HepG2 (cell line): ENCODE results near the gene IKZF3. TPM values are rescaled to one million over a fixed set of nuclear protein-coding genes. Genes with fewer than 3 reads are reported as not detected.

Experiments used
- ATF3 ChIP-seq: sonication (generic); formaldehyde crosslinking; IDR thresholded peaks from 2 replicates; pipeline ENCODE4 v1.4.0; 2020; ENCODE audit warnings: missing genetic modification reagents
- BHLHE40 ChIP-seq: IDR thresholded peaks from 2 replicates; pipeline ENCODE4 v1.6.1; 2011; ENCODE audit warnings: low read length, improper control_type of control experiment
- CAMTA2 ChIP-seq: sonication (generic); formaldehyde crosslinking; IDR thresholded peaks from 2 replicates; pipeline ENCODE4 v1.4.0; 2020; ENCODE audit warnings: mild to moderate bottlenecking, missing genetic modification reagents, borderline replicate concordance
- FOXO1 ChIP-seq: sonication (generic); formaldehyde crosslinking; IDR thresholded peaks from 2 replicates; pipeline ENCODE4 v1.4.0; 2020; ENCODE audit warnings: missing genetic modification reagents
- HHEX ChIP-seq: IDR thresholded peaks from 2 replicates; pipeline ENCODE4 v1.6.1; 2016; ENCODE audit warnings: control low read depth
- HMGA1 ChIP-seq: sonication (generic); formaldehyde crosslinking; conservative IDR thresholded peaks from 2 replicates; pipeline ENCODE4 v1.4.0; 2020; ENCODE audit warnings: missing genetic modification reagents
- JARID2 ChIP-seq: sonication (generic); formaldehyde crosslinking; IDR thresholded peaks from 2 replicates; pipeline ENCODE4 v1.8.1; 2023; ENCODE audit warnings: missing genetic modification reagents, inconsistent platforms; ENCODE audit not compliant: insufficient replicate concordance
- MAFK ChIP-seq, 2 experiments: IDR thresholded peaks in 1 of 2; conservative IDR thresholded peaks in 1 of 2; 2 replicates each; pipeline ENCODE4 v1.6.1; 2011; ENCODE audit warnings: improper control_type of control experiment in 2 of 2, low read length in 2 of 2
- NR3C1 ChIP-seq: sonication (generic); formaldehyde crosslinking; IDR thresholded peaks from 2 replicates; pipeline ENCODE4 v1.4.0; 2020; ENCODE audit warnings: missing genetic modification reagents
- SMARCE1 ChIP-seq: fragments of 450-650 bp; IDR thresholded peaks from 2 replicates; pipeline ENCODE4 v1.6.1; 2017; ENCODE audit warnings: borderline replicate concordance
- SOX13 ChIP-seq, 3 experiments: fragments of 450-650 bp in 1 of 3; sonication (generic) in 1 of 3; formaldehyde crosslinking in 1 of 3; IDR thresholded peaks in 2 of 3; conservative IDR thresholded peaks in 1 of 3; 2 replicates each; pipeline versions ENCODE4 v1.5.0 to v1.6.1; 2016 to 2020; ENCODE audit warnings: antibody characterized with exemption in 1 of 3, mild to moderate bottlenecking in 1 of 3, missing compliant biosample characterization in 1 of 3, missing genetic modification reagents in 1 of 3, moderate library complexity in 1 of 3
- SP1 ChIP-seq, 2 experiments: fragments of 450-650 bp in 1 of 2; sonication (generic) in 1 of 2; formaldehyde crosslinking in 1 of 2; IDR thresholded peaks; 2 replicates each; pipeline versions ENCODE4 v1.4.0 to v1.6.1; 2016 to 2020; ENCODE audit warnings: missing genetic modification reagents in 1 of 2
- SUZ12 ChIP-seq: fragments of 150-350 bp; IDR thresholded peaks from 2 replicates; pipeline ENCODE4 v1.6.1; 2014; ENCODE audit warnings: low read depth, low read length
- TEAD2 ChIP-seq: sonication (generic); formaldehyde crosslinking; IDR thresholded peaks from 2 replicates; pipeline ENCODE4 v1.9.0; 2021; ENCODE audit warnings: missing genetic modification reagents
- TFDP2 ChIP-seq: sonication (generic); formaldehyde crosslinking; IDR thresholded peaks from 2 replicates; pipeline ENCODE4 v1.4.0; 2020; ENCODE audit warnings: missing genetic modification reagents
- ZEB1 ChIP-seq: IDR thresholded peaks from 2 replicates; pipeline ENCODE4 v1.6.1; 2012; ENCODE audit warnings: mild to moderate bottlenecking, low read depth, inconsistent platforms; ENCODE audit not compliant: insufficient replicate concordance
- ZFAT ChIP-seq: sonication (generic); formaldehyde crosslinking; conservative IDR thresholded peaks from 2 replicates; pipeline ENCODE4 v1.8.1; 2023; ENCODE audit warnings: missing genetic modification reagents, inconsistent platforms
- ZFX ChIP-seq: sonication (generic); formaldehyde crosslinking; IDR thresholded peaks from 2 replicates; pipeline ENCODE4 v1.4.0; 2020; ENCODE audit warnings: mild to moderate bottlenecking, low read depth, missing genetic modification reagents, moderate library complexity
- ZNF20 ChIP-seq: sonication (generic); formaldehyde crosslinking; IDR thresholded peaks from 2 replicates; pipeline ENCODE4 v1.4.0; 2020; ENCODE audit warnings: mild to moderate bottlenecking, moderate library complexity, missing genetic modification reagents
- ZNF451 ChIP-seq: sonication (generic); formaldehyde crosslinking; IDR thresholded peaks from 2 replicates; pipeline ENCODE4 v1.5.0; 2020; ENCODE audit warnings: mild to moderate bottlenecking, missing genetic modification reagents
- ZNF503 ChIP-seq: sonication (generic); formaldehyde crosslinking; IDR thresholded peaks from 2 replicates; pipeline ENCODE4 v1.4.0; 2020; ENCODE audit warnings: missing genetic modification reagents
- ZNF770 ChIP-seq: sonication (generic); formaldehyde crosslinking; IDR thresholded peaks from 2 replicates; pipeline ENCODE4 v1.5.0; 2020; ENCODE audit warnings: mild to moderate bottlenecking, missing genetic modification reagents
- ZSCAN30 ChIP-seq: sonication (generic); formaldehyde crosslinking; IDR thresholded peaks from 2 replicates; pipeline ENCODE4 v1.5.0; 2020; ENCODE audit warnings: mild to moderate bottlenecking, missing genetic modification reagents
- polyA plus RNA-seq, 8 experiments: library from polyadenylated mRNA; depleted of rRNA in 3 of 8; stranded (reverse) in 7 of 8; unstranded in 1 of 8; fragments of >200 nt; fragmentation: Illumina TruSeq in 4 of 8; extraction: Trizol in 4 of 8; gene quantifications; 2 replicates each; pipeline versions ENCODE4 v1.2.1 to v1.2.3, GENCODE V29; 2011 to 2016; ENCODE audit warnings: low read depth in 4 of 8, missing spikeins in 1 of 8, mixed read lengths in 1 of 8; ENCODE audit not compliant: insufficient read depth in 1 of 8
- total RNA-seq, 5 experiments: library from RNA; depleted of rRNA; stranded (reverse); fragments of >200 nt; fragmentation: Illumina TruSeq; extraction: Trizol; gene quantifications; 2 replicates each; pipeline ENCODE4 v1.2.3, GENCODE V29; 2016; ENCODE audit warnings: low read depth in 1 of 5
- TF ChIP-seq, protein P1 (sequence below): sonication (generic); formaldehyde crosslinking; IDR thresholded peaks from 2 replicates; pipeline ENCODE4 v1.4.0; 2020; ENCODE audit warnings: mild to moderate bottlenecking, missing genetic modification reagents
- TF ChIP-seq, protein P2 (sequence below): sonication (generic); formaldehyde crosslinking; IDR thresholded peaks from 2 replicates; pipeline ENCODE4 v1.5.0; 2020; ENCODE audit warnings: missing genetic modification reagents, mild to moderate bottlenecking, borderline replicate concordance

IKZF3 gene
- total and polyA plus RNA-seq, 2 of the 13 experiments (the other 11 are each of a cell fraction or from before 2014, with no cell fraction given), result not detected

DNA sequence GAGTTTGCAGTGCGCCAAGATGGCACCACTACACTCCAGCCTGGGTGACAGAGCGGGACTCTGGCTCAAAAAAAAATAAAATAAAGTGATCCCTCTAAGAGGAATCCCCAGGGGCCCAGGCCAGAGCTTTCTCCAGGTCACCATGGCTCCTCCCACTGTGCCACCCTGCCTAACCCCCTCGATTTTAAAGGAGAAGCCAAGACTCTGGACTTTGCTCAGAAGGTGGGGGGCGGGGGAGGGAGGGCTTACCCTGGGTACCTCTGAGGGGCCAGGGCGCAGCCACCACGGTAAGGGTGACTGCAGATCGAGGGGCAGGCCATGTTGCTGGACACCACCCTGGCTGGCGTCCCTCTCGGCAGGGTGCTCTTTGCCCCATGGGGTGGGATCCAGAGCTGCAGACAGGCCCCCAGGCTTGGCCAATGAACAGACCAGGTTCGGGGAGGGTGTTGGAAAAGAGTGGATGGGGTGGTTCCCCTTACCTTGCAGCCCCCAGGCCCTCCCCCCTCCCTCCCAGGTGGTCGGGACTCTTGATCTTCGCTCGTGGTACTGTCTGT is 126.8 kb downstream of the IKZF3 start (continued):
- TF ChIP-seq ZNF503, result no peak
- no peak for TF ChIP-seq ATF3
- TF ChIP-seq HMGA1, result no peak
- no peak for TF ChIP-seq HHEX (CRISPR knock-in tag)
- TF ChIP-seq CAMTA2 (CRISPR knock-in tag), result no peak
- TF ChIP-seq ZNF20 (CRISPR knock-in tag), result no peak
- TF ChIP-seq ZNF770 (CRISPR knock-in tag), result no peak
- peak; percentile 30; the same call in 1 of the 2 replicates for TF ChIP-seq ZNF451
- TF ChIP-seq TEAD2 (CRISPR knock-in tag), result no peak
- TF ChIP-seq SMARCE1, result no peak
- TF ChIP-seq ZEB1, result no peak
- TF ChIP-seq TFDP2 (CRISPR knock-in tag), result no peak
- no peak for TF ChIP-seq SOX13 (IDR thresholded peaks at IDR 0.05)
- no peak for TF ChIP-seq SOX13 (CRISPR knock-in tag; conservative IDR thresholded peaks at IDR 0.05 in 1 of 2, IDR thresholded peaks at IDR 0.05 in 1 of 2)
- TF ChIP-seq, protein P1, sequence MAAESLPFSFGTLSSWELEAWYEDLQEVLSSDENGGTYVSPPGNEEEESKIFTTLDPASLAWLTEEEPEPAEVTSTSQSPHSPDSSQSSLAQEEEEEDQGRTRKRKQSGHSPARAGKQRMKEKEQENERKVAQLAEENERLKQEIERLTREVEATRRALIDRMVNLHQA (CRISPR knock-in tag), result no peak
- no peak for TF ChIP-seq NR3C1 (CRISPR knock-in tag)
- TF ChIP-seq FOXO1 (CRISPR knock-in tag), result peak; percentile 63; the same call in 1 of the 2 replicates
- no peak for TF ChIP-seq JARID2
- no peak for TF ChIP-seq ZFAT (CRISPR knock-in tag)
- TF ChIP-seq ZSCAN30 (CRISPR knock-in tag), result no peak
- TF ChIP-seq BHLHE40, result no peak
- TF ChIP-seq, protein P2, sequence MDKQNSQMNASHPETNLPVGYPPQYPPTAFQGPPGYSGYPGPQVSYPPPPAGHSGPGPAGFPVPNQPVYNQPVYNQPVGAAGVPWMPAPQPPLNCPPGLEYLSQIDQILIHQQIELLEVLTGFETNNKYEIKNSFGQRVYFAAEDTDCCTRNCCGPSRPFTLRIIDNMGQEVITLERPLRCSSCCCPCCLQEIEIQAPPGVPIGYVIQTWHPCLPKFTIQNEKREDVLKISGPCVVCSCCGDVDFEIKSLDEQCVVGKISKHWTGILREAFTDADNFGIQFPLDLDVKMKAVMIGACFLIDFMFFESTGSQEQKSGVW, result no peak
- TF ChIP-seq MAFK (conservative IDR thresholded peaks at IDR 0.05 in 1 of 2, IDR thresholded peaks at IDR 0.05 in 1 of 2; ENCODE audit: low read length in 2 of 2), result no peak
- no peak for TF ChIP-seq ZFX
- TF ChIP-seq SUZ12, result no peak
- no peak for TF ChIP-seq SP1 (IDR thresholded peaks at IDR 0.05)
- peak; percentile 47; the same call in 1 of the 2 replicates for TF ChIP-seq SP1 (CRISPR knock-in tag; IDR thresholded peaks at IDR 0.05)
